ENCODE results near the gene TMEM60. TPM values are rescaled to one million over a fixed set of nuclear protein-coding genes. Genes with fewer than 3 reads are reported as not detected.

The TMEM60 gene
- total RNA-seq, 4 donors from 2014 or later, result 3.4 to 15.7 (median 9.5) TPM

DNA sequence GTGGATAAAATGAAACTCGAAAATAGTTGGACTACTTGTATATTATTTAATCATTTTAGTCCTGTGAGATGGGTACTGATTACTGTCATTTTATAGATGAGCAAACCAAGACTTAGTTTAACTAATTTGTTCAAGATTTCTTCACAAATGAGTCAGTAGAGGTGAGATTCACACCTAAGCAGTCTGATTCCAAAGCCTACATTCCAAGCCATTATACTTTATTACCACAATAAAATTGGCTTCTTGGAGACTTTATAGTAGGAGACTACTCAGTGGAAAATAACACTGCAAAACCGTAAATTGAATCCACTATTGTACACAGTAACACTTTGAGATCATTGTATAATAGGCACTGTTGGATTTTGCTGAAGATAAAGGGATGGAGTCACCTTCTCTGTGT lies 2.5 kb upstream of the TMEM60 start:
- in situ Hi-C loops (cut with MboI; ENCODE audit: low pct_ligation_motif_present in 1 of 4, low pct_unique_long_range_greater_than_20kb in 1 of 4, low sequenced_read_pairs in 3 of 4), result no loop called here
- Histone ChIP-seq H3K27me3 (no peaks in the 10 kb centered on the region), H3K36me3 (no peaks in the 10 kb centered on the region), H3K4me3 (no peak overlapping the region), H3K9me3 (no peaks in the 10 kb centered on the region), H3K4me1 (peaks cover 0 to 47% (median 36%) of the 10 kb centered on the region in 4 donors), H3K27ac (peak overlapping the region; percentile 89 to 96 (median 92))
- TF ChIP-seq POLR2A (IDR thresholded peaks at IDR 0.05), result no peak
- peak in 1 of 3 donors; percentile 20 for TF ChIP-seq POLR2AphosphoS5 (IDR thresholded peaks at IDR 0.05)
- TF ChIP-seq EP300 (IDR thresholded peaks at IDR 0.05; ENCODE audit: low read depth), result no peak
- no peak for TF ChIP-seq CTCF (IDR thresholded peaks at IDR 0.05)
- intact Hi-C loops (cut with DNase I; ENCODE audit: low total_unique reads), result no loop called here
- 30 to 46% methylated on average over 2 of the region's 2 CpGs for WGBS, 2 donors (ENCODE audit: low coverage in 1 of 2)
- DNase-seq, result no peak

DNA sequence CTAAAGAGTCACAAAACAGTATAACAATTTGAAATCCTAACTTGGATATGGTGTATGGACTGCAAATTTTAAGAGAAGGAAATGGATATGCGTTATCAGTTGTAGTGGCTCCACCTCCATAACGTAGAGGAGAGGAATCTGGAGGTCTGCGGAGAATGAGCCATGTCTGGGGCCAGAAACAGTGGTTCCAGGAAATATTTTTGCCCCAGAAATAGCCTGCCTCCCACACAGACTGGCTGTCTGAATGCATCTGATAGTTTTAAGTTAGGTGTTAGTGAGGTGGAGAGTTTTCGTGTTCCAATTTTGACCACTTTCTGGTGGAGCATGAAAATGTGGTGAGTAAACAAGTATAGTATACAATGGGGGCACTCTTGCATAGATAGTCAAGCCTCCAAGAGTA lies 1.9 kb upstream of the TMEM60 start:
- WGBS, 2 donors (ENCODE audit: low coverage in 1 of 2), result 23 to 34% methylated on average over 4 of the region's 4 CpGs
- no peak for DNase-seq
- in situ Hi-C loops (cut with MboI; ENCODE audit: low pct_ligation_motif_present in 1 of 4, low pct_unique_long_range_greater_than_20kb in 1 of 4, low sequenced_read_pairs in 3 of 4) (no loop called here), intact Hi-C loops (cut with DNase I; ENCODE audit: low total_unique reads) (no loop called here)
- Histone ChIP-seq H3K4me3 (peak overlapping the region in 1 of 4 donors; percentile 98), H3K27me3 (no peaks in the 10 kb centered on the region), H3K9me3 (no peaks in the 10 kb centered on the region), H3K27ac (peak overlapping the region; percentile 89 to 96 (median 92)), H3K36me3 (no peaks in the 10 kb centered on the region), H3K4me1 (peaks cover 0 to 51% (median 36%) of the 10 kb centered on the region in 4 donors)
- TF ChIP-seq POLR2AphosphoS5 (IDR thresholded peaks at IDR 0.05) (no peak), POLR2A (IDR thresholded peaks at IDR 0.05) (no peak), CTCF (IDR thresholded peaks at IDR 0.05) (no peak), EP300 (IDR thresholded peaks at IDR 0.05; ENCODE audit: low read depth) (no peak)

- Histone ChIP-seq H3K27me3 (no peaks in the 10 kb centered on the region), H3K9me3 (no peaks in the 10 kb centered on the region), H3K27ac (peak overlapping the region; percentile 89 to 96 (median 92)), H3K4me1 (peaks cover 0 to 59% (median 37%) of the 10 kb centered on the region in 4 donors), H3K36me3 (no peaks in the 10 kb centered on the region), H3K4me3 (peak overlapping the region; percentile 60 to 98 (median 86))
- WGBS, 2 donors (ENCODE audit: low coverage in 1 of 2), result 1 to 7% methylated on average over 4 to 54 of the region's 55 CpGs
- no peak for TF ChIP-seq POLR2A (IDR thresholded peaks at IDR 0.05)
- TF ChIP-seq CTCF (IDR thresholded peaks at IDR 0.05), result no peak
- no peak for TF ChIP-seq EP300 (IDR thresholded peaks at IDR 0.05; ENCODE audit: low read depth)
- TF ChIP-seq POLR2AphosphoS5 (IDR thresholded peaks at IDR 0.05), result no peak
- intact Hi-C loops (cut with DNase I; ENCODE audit: low total_unique reads) (no loop called here), in situ Hi-C loops (cut with MboI; ENCODE audit: low pct_ligation_motif_present in 1 of 4, low pct_unique_long_range_greater_than_20kb in 1 of 4, low sequenced_read_pairs in 3 of 4) (no loop called here)
- DNase-seq, result peak; percentile 37
Observed at GRCh38 chr7:77799078-77799964, 1.1 kb upstream of the TMEM60 start.

DNA sequence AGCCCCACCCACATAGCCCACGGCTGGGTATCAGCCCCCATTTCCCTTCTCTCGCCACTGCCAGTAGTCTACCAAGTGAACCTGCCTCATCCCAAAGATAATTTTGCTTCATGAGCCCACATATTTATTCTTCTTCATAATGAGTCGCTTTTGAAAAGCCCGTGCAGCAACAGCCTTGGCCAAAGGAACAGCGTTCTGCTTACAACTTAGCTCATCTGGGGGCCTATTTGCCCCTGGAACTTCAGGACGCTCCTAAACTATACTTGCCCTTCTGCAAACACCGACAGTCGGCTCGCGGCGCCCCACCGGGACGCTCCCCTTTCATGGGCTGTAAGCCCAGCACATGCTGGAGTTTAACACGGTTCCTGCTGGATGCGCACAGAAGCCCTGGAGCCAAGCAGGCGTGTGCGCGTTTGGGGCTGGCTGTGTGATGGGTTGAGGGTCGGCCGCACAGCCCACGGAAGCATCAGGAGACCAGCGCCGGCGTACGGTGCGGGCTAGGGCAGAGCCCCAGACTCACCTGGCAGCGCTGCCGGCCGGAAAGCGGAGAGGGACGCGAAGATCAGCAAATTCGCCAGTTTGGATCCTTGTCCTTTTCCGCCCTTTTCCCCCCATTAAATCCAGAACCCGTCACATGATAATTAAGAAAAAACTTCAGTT lies 370 bp downstream of the TMEM60 start:
- TF ChIP-seq EP300 (IDR thresholded peaks at IDR 0.05; ENCODE audit: low read depth) (no peak), POLR2A (IDR thresholded peaks at IDR 0.05) (peak; percentile 32), CTCF (IDR thresholded peaks at IDR 0.05) (no peak), POLR2AphosphoS5 (IDR thresholded peaks at IDR 0.05) (peak in 1 of 3 donors; percentile 19)
- in situ Hi-C loops (cut with MboI; ENCODE audit: low pct_ligation_motif_present in 1 of 4, low pct_unique_long_range_greater_than_20kb in 1 of 4, low sequenced_read_pairs in 3 of 4) (no loop called here), intact Hi-C loops (cut with DNase I; ENCODE audit: low total_unique reads) (no loop called here)
- Histone ChIP-seq H3K4me1 (peaks cover 0 to 61% (median 39%) of the 10 kb centered on the region in 4 donors), H3K4me3 (peak overlapping the region; percentile 69 to 98 (median 78)), H3K27ac (peak overlapping the region; percentile 87 to 96 (median 89)), H3K27me3 (no peaks in the 10 kb centered on the region), H3K9me3 (no peaks in the 10 kb centered on the region), H3K36me3 (no peaks in the 10 kb centered on the region)
- peak; percentile 47 for DNase-seq
- 0% methylated on average over 5 to 32 of the region's 35 CpGs for WGBS, 2 donors (ENCODE audit: low coverage in 1 of 2)
